Mesothelial cell of epicardium (in vitro differentiated cells): ENCODE measurements around the gene SMC6. TPM values are rescaled to one million over a fixed set of nuclear protein-coding genes. Genes with fewer than 3 reads are reported as not detected.

Experiments used
- DNase-seq, 2 experiments: peaks; one replicate each; pipeline ENCODE4 v3.0.0; 2021; ENCODE audit warnings: low spot score in 2 of 2; ENCODE audit not compliant: unreplicated experiment in 2 of 2
- H3K27ac Mint-ChIP-seq: 2 replicates; pipeline ENCODE4 v1.8.0; 2021; ENCODE audit warnings: mixed read lengths
- H3K27me3 Mint-ChIP-seq: 2 replicates; pipeline ENCODE4 v1.8.0; 2021; ENCODE audit warnings: low read depth, mixed read lengths
- H3K36me3 Mint-ChIP-seq: 2 replicates; pipeline ENCODE4 v1.8.0; 2021; ENCODE audit warnings: mixed read lengths
- H3K4me1 Mint-ChIP-seq: 2 replicates; pipeline ENCODE4 v1.8.0; 2021; ENCODE audit warnings: mixed read lengths
- H3K4me3 Mint-ChIP-seq: 2 replicates; pipeline ENCODE4 v1.8.0; 2021; ENCODE audit warnings: mild to moderate bottlenecking, moderate library complexity, mixed read lengths
- H3K9me3 Mint-ChIP-seq: 2 replicates; pipeline ENCODE4 v1.8.0; 2021; ENCODE audit warnings: mixed read lengths
- CTCF ChIP-seq: fragments of 200-600 bp; sonication (generic); IDR thresholded peaks from one replicate; pipeline ENCODE4 v1.5.0; 2021; ENCODE audit warnings: antibody characterized with exemption; ENCODE audit not compliant: unreplicated experiment
- total RNA-seq: library from RNA; stranded (reverse); gene quantifications from 3 replicates; pipeline ENCODE4 v1.2.1, GENCODE V29; 2021

Gene SMC6
- total RNA-seq, 1 donor from 2014 or later, result 24.7 TPM

- no peak for DNase-seq
- Mint-ChIP-seq H3K4me1 (peaks cover 16% of the 10 kb centered on the region), H3K4me3 (no peak overlapping the region), H3K9me3 (no peaks in the 10 kb centered on the region), H3K27me3 (peaks cover 3% of the 10 kb centered on the region), H3K36me3 (no peaks in the 10 kb centered on the region), H3K27ac (no peak overlapping the region)
- no peak for TF ChIP-seq CTCF
These were observed 135.7 kb downstream of the SMC6 start for GRCh38 chr2:17617955-17618354.

GRCh38 chr2:17617516-17617915 lies 136.1 kb downstream of the SMC6 start:
- H3K4me3 Mint-ChIP-seq, result no peak overlapping the region

GRCh38 chr2:17616405-17616804 lies 137.2 kb downstream of the SMC6 start:
- Mint-ChIP-seq H3K4me1 (peaks cover 14% of the 10 kb centered on the region), H3K27ac (no peak overlapping the region), H3K27me3 (peaks cover 3% of the 10 kb centered on the region), H3K9me3 (no peaks in the 10 kb centered on the region), H3K36me3 (no peaks in the 10 kb centered on the region), H3K4me3 (no peak overlapping the region)
- no peak for DNase-seq
- TF ChIP-seq CTCF, result no peak

More at GRCh38 chr2:17617516-17617915, 136.1 kb downstream of the SMC6 start:
- Mint-ChIP-seq H3K27me3 (peaks cover 3% of the 10 kb centered on the region), H3K36me3 (no peaks in the 10 kb centered on the region), H3K9me3 (no peaks in the 10 kb centered on the region), H3K4me1 (peaks cover 14% of the 10 kb centered on the region), H3K27ac (no peak overlapping the region)
- TF ChIP-seq CTCF, result no peak
- DNase-seq, result no peak

- TF ChIP-seq CTCF, result no peak
- Mint-ChIP-seq H3K9me3 (no peaks in the 10 kb centered on the region), H3K4me3 (no peak overlapping the region), H3K27me3 (peaks cover 2% of the 10 kb centered on the region), H3K27ac (no peak overlapping the region), H3K4me1 (peaks cover 10% of the 10 kb centered on the region), H3K36me3 (no peaks in the 10 kb centered on the region)
- no peak for DNase-seq
These were observed 137.8 kb downstream of the SMC6 start for GRCh38 chr2:17615728-17616351.

GRCh38 chr2:17615147-17615546 lies 138.5 kb downstream of the SMC6 start:
- H3K36me3 Mint-ChIP-seq, result no peaks in the 10 kb centered on the region
- no peaks in the 10 kb centered on the region for H3K27me3 Mint-ChIP-seq
- H3K4me3 Mint-ChIP-seq, result no peak overlapping the region
- TF ChIP-seq CTCF, result no peak
- no peaks in the 10 kb centered on the region for H3K9me3 Mint-ChIP-seq
- no peak overlapping the region for H3K27ac Mint-ChIP-seq
- no peak for DNase-seq
- H3K4me1 Mint-ChIP-seq, result peaks cover 3% of the 10 kb centered on the region
